Activated CD8-positive, alpha-beta memory T cell treated with anti-CD3 and anti-CD28 coated beads for 1 hour (primary cell): Measurements from ENCODE around the gene CNN1.
"Not testable (repeated sequence)": the region's sequence is repeated elsewhere in the genome, so short reads cannot be mapped to it uniquely, and the experiment has no call there.

Experiments
- DNase-seq, 2 donors: peaks; one replicate each; pipeline ENCODE4 v3.0.0-alpha.2; 2020; ENCODE audit warnings: low read depth in 1 of 2; ENCODE audit errors: extremely low read depth in 1 of 2

Gene CNN1

GRCh38 chr19:11563532-11563931 is 24.9 kb downstream of the CNN1 start:
- DNase-seq, result no peak

- not testable (repeated sequence) for DNase-seq
These were observed 25.6 kb downstream of the CNN1 start for GRCh38 chr19:11564082-11564807.

GRCh38 chr19:11565649-11565980 is 27.0 kb downstream of the CNN1 start:
- not testable (repeated sequence) for DNase-seq

- no peak for DNase-seq
These were observed 27.5 kb downstream of the CNN1 start for GRCh38 chr19:11566164-11566563.

- DNase-seq, result no peak
These were observed 31.4 kb downstream of the CNN1 start for GRCh38 chr19:11570039-11570462.

- not testable (repeated sequence) for DNase-seq
These were observed 34.7 kb downstream of the CNN1 start for GRCh38 chr19:11573354-11573753.

GRCh38 chr19:11573763-11574162 is 35.1 kb downstream of the CNN1 start:
- DNase-seq, result not testable (repeated sequence)

GRCh38 chr19:11574689-11575088 is 36.0 kb downstream of the CNN1 start:
- DNase-seq, result no peak

- no peak for DNase-seq
These were observed 37.6 kb downstream of the CNN1 start for GRCh38 chr19:11576227-11576626.

- DNase-seq, result no peak
These were observed 39.0 kb downstream of the CNN1 start, which contains the start of gene ACP5 for GRCh38 chr19:11577451-11578257. Gene ACP5 (minus strand): TSS chr19:11577645. CDS start chr19:11577317, 328 bp downstream.

- DNase-seq, result no peak
These were observed 39.8 kb downstream of the CNN1 start for GRCh38 chr19:11578258-11579142.

- DNase-seq, result no peak
These were observed 41.5 kb downstream of the CNN1 start for GRCh38 chr19:11580116-11580515.

- DNase-seq, result no peak
These were observed 43.1 kb downstream of the CNN1 start for GRCh38 chr19:11581740-11582139.

GRCh38 chr19:11586331-11586730 is 47.7 kb downstream of the CNN1 start:
- no peak for DNase-seq

GRCh38 chr19:11587302-11587974 is 48.8 kb downstream of the CNN1 start:
- peak; percentile 37 to 58 for DNase-seq

- DNase-seq, result no peak
These were observed 49.5 kb downstream of the CNN1 start for GRCh38 chr19:11587975-11588631.

- DNase-seq, result no peak
These were observed 55.4 kb downstream of the CNN1 start for GRCh38 chr19:11594084-11594483.

- no peak for DNase-seq
These were observed 57.5 kb downstream of the CNN1 start for GRCh38 chr19:11596156-11596555.

GRCh38 chr19:11597202-11598102 is 58.8 kb downstream of the CNN1 start, which contains the start of gene ZNF627:
Gene ZNF627 (plus strand): TSS chr19:11597483. CDS start chr19:11597628, 145 bp downstream.
- DNase-seq, result peak; percentile 95 to 96
